Endothelial cell (in vitro differentiated cells): Measurements from ENCODE around the gene RABL6. TPM values are rescaled to one million over a fixed set of nuclear protein-coding genes. Genes with fewer than 3 reads are reported as not detected.
A peak's percentile ranks its signal among the peaks of the same experiment; 100 is the strongest.

Experiments used
- DNase-seq: peaks from one replicate; pipeline ENCODE4 v3.0.0; 2021; ENCODE audit warnings: low spot score
- H3K27ac Mint-ChIP-seq: one replicate; pipeline ENCODE4 v1.8.0; 2021; ENCODE audit warnings: mixed read lengths, inconsistent platforms; ENCODE audit not compliant: unreplicated experiment
- H3K27me3 Mint-ChIP-seq: one replicate; pipeline ENCODE4 v1.8.0; 2021; ENCODE audit warnings: mild to moderate bottlenecking, moderate library complexity, mixed read lengths, inconsistent platforms; ENCODE audit not compliant: unreplicated experiment
- H3K36me3 Mint-ChIP-seq: one replicate; pipeline ENCODE4 v1.8.0; 2021; ENCODE audit warnings: mild to moderate bottlenecking, low read depth, mixed read lengths, inconsistent platforms; ENCODE audit not compliant: unreplicated experiment
- H3K4me1 Mint-ChIP-seq: one replicate; pipeline ENCODE4 v1.8.0; 2021; ENCODE audit warnings: mild to moderate bottlenecking, mixed read lengths, inconsistent platforms; ENCODE audit not compliant: unreplicated experiment
- H3K4me3 Mint-ChIP-seq: one replicate; pipeline ENCODE4 v1.8.0; 2021; ENCODE audit warnings: mild to moderate bottlenecking, mixed read lengths, inconsistent platforms; ENCODE audit not compliant: unreplicated experiment
- H3K9me3 Mint-ChIP-seq: one replicate; pipeline ENCODE4 v1.8.0; 2021; ENCODE audit warnings: mixed read lengths, inconsistent platforms; ENCODE audit not compliant: unreplicated experiment
- total RNA-seq: library from RNA; stranded (reverse); fragmentation: NEBNext Ultra II Directional; extraction: Animal tissue kit (Norgen Biotek cat#: 25700); gene quantifications from one replicate; pipeline ENCODE4 v1.2.1, GENCODE V29; 2021; ENCODE audit not compliant: unreplicated experiment
- TF ChIP-seq, protein P1 (sequence below): fragments of 200-600 bp; sonication (generic); IDR thresholded peaks from one replicate; pipeline ENCODE4 v1.5.0; 2021; ENCODE audit warnings: antibody characterized with exemption; ENCODE audit not compliant: unreplicated experiment

Gene RABL6
- total RNA-seq, 1 donor from 2014 or later: 88.4 TPM

DNA sequence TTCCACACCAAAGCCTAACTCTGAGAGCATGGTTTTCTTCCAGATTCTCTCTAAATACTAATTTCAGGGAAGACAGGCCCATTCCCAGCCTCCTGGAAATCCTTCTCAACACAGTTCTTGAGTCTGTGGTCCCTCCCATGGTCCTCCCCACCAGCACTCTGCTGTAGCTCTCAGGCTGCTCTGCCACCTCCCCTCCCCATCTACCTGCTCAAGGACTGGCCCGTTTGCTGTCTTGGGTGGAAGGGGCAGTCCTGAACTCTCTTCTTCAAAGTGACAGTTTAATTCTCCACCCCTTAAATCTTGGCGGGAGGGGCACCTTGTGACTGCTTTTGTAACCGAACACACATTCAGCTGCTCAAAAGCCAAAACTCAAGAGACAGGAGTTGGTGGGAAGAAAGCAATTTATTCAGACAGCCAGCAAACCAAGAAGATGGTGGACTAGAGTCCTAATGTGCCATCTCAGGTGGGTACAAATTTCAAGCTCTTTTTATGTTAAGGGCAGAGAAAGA lies 35.8 kb upstream of the RABL6 start:
- Mint-ChIP-seq H3K27me3 (peaks cover 10% of the 10 kb centered on the region), H3K27ac (no peak overlapping the region), H3K36me3 (no peaks in the 10 kb centered on the region), H3K4me3 (no peak overlapping the region), H3K4me1 (peaks cover 2% of the 10 kb centered on the region), H3K9me3 (no peaks in the 10 kb centered on the region)
- TF ChIP-seq, protein P1, sequence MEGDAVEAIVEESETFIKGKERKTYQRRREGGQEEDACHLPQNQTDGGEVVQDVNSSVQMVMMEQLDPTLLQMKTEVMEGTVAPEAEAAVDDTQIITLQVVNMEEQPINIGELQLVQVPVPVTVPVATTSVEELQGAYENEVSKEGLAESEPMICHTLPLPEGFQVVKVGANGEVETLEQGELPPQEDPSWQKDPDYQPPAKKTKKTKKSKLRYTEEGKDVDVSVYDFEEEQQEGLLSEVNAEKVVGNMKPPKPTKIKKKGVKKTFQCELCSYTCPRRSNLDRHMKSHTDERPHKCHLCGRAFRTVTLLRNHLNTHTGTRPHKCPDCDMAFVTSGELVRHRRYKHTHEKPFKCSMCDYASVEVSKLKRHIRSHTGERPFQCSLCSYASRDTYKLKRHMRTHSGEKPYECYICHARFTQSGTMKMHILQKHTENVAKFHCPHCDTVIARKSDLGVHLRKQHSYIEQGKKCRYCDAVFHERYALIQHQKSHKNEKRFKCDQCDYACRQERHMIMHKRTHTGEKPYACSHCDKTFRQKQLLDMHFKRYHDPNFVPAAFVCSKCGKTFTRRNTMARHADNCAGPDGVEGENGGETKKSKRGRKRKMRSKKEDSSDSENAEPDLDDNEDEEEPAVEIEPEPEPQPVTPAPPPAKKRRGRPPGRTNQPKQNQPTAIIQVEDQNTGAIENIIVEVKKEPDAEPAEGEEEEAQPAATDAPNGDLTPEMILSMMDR: no peak
- DNase-seq: no peak

DNA sequence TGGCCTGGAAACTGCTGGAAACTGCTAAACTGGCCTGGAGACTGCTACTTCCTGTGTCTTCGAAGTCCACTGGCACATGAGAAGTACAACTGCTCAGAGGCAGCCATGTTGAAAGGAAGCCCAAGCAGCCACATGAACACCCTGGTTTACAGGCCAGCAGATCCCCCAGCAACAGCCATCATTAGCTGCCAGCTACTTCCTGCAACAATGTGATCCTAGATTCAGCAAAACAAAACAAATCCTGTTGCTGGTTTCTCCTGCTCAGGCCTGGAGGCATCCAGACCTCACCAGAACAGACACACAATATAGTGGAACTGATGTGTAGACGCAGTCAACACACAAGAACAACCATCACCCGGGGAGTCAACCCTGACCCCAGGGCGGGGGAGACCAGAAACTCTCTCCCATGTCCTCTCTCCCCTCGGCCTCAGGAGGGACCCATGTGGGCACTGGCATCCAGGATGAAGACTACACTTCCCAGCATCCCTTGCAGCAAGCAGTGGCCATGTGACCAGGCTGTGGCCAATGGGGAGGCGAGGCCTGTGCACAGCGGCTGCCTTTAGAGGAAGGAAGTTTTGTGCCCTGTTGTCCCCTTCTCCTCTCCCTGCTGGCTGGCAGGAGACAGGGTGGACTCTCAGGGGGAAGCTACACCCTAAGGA lies 34.2 kb upstream of the RABL6 start:
- peaks cover 4% of the 10 kb centered on the region for H3K36me3 Mint-ChIP-seq
- peak; percentile 33 for DNase-seq
- TF ChIP-seq, protein P1: no peak
- H3K4me3 Mint-ChIP-seq: peak overlapping the region; percentile 25
- H3K4me1 Mint-ChIP-seq: peaks cover 2% of the 10 kb centered on the region
- H3K27ac Mint-ChIP-seq: no peak overlapping the region
- H3K27me3 Mint-ChIP-seq: peaks cover 16% of the 10 kb centered on the region
- H3K9me3 Mint-ChIP-seq: no peaks in the 10 kb centered on the region

DNA sequence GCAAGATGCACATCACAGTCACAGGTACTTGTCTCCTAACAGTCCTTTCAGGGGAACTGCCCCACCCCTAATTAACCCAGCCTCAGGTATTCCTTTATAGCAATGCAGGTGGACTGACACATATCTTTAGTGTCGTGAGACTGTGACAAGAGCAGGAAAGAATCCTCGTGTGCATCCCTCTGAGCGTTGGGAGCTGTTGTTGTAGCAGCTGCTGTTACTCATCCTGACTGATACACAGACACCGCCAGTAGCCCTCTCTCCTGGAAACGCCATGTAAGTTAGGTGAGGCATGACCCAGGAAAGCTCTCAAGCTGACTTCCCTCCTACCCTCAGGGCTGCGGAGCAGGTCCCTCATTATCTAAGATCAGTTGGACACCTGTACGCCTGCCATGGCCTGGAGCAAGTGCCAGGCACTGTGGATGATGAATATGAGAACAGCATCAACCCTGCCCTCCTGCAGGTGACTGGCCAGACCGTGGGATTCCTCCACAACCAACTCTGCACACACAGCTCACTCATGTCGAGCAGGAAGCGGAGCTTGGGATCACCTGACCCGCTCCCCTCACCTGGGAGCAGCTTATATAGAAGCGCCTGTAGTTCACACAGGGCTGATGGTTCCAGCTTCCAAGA lies 33.2 kb upstream of the RABL6 start:
- TF ChIP-seq, protein P1: no peak
- H3K27me3 Mint-ChIP-seq: peaks cover 23% of the 10 kb centered on the region
- H3K27ac Mint-ChIP-seq: no peak overlapping the region
- H3K36me3 Mint-ChIP-seq: peaks cover 9% of the 10 kb centered on the region
- peaks cover 2% of the 10 kb centered on the region for H3K4me1 Mint-ChIP-seq
- DNase-seq: no peak
- H3K9me3 Mint-ChIP-seq: no peaks in the 10 kb centered on the region
- no peak overlapping the region for H3K4me3 Mint-ChIP-seq

DNA sequence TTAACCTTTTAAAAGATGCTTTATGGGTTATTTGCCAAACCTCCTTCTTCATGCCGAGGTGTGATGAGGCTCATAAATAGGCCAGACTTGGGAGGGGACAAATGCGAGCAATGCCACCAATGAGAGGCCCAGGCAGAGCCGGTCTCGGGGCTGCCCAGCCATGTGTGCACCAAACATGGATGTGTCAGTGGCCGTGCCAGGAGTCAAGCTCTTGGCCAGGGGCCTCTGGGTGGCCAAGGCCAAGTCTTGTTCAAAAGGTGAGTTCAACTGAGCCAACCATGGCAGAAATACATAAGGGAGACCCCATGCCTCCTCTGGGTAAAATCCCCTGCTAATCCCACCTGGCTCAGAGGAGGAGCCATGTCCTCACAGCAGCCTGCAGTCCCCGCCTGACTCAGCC lies 32.6 kb upstream of the RABL6 start:
- TF ChIP-seq, protein P1: no peak
- no peak overlapping the region for H3K27ac Mint-ChIP-seq
- H3K9me3 Mint-ChIP-seq: no peaks in the 10 kb centered on the region
- no peak for DNase-seq
- H3K4me3 Mint-ChIP-seq: no peak overlapping the region
- peaks cover 9% of the 10 kb centered on the region for H3K36me3 Mint-ChIP-seq
- H3K4me1 Mint-ChIP-seq: peaks cover 2% of the 10 kb centered on the region
- H3K27me3 Mint-ChIP-seq: peaks cover 24% of the 10 kb centered on the region

DNA sequence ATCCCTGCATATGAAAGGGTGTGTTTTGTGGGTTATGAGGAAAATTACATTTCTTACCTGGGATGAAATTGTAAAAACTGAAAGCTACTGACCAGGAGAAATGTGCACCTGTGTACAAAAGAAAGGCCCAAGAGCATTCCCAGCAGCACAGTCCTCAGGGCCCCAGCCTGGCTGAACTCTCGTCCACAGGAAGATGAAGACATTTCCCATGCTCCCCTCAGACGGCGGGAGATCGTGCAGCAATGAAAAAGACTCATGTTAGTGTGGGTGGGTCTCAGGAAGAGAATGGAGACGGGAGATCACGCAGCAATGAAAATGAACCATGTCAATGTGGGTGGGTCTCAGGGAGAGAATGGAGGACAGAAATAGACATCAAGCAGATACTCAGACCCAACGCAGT lies 30.8 kb upstream of the RABL6 start:
- Mint-ChIP-seq H3K36me3 (peaks cover 9% of the 10 kb centered on the region), H3K27ac (no peak overlapping the region), H3K4me1 (peaks cover 2% of the 10 kb centered on the region), H3K9me3 (no peaks in the 10 kb centered on the region), H3K4me3 (no peak overlapping the region), H3K27me3 (peaks cover 21% of the 10 kb centered on the region)
- no peak for DNase-seq
- TF ChIP-seq, protein P1: no peak
